NCI-H187 treated with DMSO at 0.1 percent for 48 hours (cell line): ENCODE measurements around the gene ANK3.

Experiments used
- DNase-seq: peaks from one replicate; lab custom pipeline; 2025; lab: John Stamatoyannopoulos, UW

ANK3 gene

GRCh38 chr10:60224066-60224705 lies 165.5 kb downstream of the ANK3 start:
- DNase-seq: no peak

- DNase-seq: no peak
Observed at GRCh38 chr10:60222047-60222446, 167.6 kb downstream of the ANK3 start.

GRCh38 chr10:60212195-60212594 lies 177.5 kb downstream of the ANK3 start:
- DNase-seq: no peak

DNA sequence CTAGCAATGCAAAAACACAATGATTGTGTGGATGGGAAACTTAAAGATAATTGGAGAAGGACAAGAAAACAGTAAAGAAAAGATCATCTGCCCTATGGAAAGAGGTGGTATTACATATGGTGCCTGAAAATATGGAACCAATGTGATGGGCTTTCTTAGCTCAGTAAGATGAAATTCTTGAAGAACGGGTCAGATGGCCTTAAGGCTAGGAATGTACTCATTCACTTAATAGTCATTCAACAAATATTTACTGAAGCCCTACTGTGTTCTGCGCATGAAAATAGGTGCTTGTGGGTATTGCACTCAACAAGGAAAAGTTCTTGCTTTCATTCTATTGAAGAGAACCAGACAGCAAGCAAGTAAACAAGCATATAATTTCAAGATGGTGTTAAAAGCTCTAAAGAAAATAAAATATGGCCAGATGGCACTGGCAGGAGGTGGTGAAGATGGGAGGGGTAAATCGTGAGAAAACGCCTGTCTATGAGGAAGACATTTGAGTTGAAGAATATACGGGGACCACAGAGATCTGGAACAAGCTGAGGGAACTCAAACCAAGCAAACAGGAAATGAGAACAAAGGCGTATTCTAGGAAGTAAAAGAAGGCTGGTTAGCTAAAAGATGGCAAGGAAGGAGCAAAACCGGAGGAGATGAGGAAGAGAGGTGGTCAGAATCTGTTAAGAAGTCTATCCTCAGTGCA lies 179.7 kb downstream of the ANK3 start:
- no peak for DNase-seq

DNA sequence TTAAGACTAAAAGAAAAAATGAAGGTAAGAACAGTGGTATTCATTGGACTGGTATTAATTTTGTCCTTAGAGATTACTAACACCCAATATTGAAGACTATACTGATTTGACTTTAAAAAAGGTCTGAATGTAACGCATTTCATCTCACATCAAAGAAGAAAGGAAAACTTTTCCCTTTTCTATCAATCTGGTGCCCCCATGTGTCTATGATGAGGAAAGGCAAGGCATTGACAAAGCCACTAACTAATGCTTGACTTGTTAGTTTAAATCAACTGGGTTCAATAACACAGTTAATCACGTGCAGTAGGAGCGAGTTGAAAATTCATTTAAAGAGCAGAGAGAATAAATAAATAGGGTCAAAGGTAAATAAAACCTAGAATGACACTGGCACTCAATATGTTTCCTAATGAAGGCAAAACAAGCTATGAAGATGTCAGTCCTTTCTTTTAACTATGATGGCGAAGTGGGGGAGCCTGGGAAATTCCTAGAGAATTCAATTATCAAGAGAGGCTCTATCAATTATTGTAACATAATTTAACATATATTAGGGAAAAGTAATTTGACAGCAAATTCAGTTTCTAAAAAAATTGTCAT lies 180.9 kb downstream of the ANK3 start:
- no peak for DNase-seq

GRCh38 chr10:60207894-60208293 lies 181.8 kb downstream of the ANK3 start:
- no peak for DNase-seq

GRCh38 chr10:60206735-60207134 lies 182.9 kb downstream of the ANK3 start:
- DNase-seq: no peak

DNA sequence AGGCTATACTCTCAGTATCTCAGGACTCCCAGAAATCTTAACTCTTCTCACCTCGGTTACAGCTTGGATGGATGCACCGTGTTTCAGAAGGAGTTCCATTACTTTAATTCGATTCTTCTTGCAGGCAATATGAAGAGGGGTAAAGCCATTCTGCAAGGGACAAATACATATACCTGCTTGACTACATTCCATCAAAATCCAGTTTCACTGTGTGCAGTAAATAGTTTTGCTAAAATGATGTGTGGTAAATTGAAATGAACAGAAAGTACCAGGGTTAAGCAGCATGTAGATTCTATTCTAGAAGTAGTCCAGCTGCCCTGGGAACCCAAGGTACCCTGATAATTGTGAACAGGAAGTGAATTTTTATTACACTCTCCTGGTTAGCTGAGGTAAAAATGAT lies 183.9 kb downstream of the ANK3 start:
- no peak for DNase-seq

- DNase-seq: no peak
Observed at GRCh38 chr10:60203993-60204618, 185.6 kb downstream of the ANK3 start.

DNA sequence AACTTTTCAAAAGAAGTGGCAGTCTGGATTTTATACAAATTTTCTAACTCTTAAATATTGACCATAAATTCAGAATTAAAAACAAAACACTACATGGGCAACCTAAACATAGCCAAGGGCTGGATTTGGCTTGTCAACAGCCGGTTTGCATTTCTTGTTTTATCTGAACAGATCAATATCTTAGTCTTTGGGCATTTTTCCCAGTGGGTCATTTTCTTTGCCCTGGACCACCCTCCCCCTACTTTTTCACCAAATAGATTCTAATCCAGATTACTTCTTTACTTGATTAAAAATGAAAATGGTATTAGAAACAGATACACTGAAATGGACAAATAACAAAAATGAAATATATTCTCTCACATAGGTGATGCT lies 189.0 kb downstream of the ANK3 start:
- DNase-seq: no peak

DNA sequence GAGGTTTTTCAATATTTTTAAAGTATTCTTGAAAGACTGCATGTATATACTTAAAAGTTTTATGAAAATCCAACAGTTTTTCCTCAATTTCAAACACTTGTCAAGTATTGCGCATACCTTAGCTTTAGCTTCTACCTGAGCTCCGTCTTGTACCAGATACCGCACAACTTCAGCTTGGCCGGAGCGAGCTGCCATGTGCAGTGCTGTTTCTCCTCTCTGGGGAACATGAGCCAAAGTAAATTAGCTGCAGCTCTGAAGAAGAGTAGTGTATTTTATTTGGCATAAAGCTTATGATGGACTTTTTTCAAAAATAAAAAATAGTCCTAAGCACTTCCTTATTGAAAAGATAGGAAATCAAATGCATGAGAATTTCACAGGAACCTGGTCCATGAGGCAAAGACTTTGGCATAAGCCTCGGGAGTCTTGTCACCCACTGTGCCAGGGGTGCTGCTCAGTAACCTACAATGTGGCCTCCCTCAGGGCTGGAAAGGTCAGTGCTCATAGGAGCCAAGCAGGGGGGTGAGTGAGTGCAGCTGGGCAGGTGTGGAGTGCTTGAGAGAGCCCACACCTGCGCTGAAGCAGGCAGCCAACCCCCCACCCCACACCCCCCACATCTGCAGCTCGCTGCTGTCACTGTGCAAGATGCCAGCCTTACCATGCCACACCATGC lies 189.5 kb downstream of the ANK3 start:
- DNase-seq: no peak

DNA sequence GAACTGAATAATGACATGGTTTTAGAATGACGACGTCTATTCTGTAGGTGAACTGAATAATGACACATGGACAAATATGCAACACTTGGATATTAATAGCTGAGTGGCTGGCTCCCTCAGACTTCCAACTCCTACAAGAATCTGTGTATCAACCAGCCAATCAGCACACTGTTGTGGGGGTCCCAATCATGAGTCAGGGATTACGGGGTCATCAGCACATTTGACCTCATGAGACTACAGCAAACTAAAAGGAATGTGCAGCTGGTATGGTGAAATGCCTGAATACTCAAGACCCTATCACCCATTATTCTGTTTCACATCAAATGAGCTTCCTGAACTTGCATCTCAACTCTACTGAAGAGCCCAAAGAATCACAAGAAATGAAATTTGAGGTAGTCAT lies 192.5 kb downstream of the ANK3 start:
- no peak for DNase-seq

DNA sequence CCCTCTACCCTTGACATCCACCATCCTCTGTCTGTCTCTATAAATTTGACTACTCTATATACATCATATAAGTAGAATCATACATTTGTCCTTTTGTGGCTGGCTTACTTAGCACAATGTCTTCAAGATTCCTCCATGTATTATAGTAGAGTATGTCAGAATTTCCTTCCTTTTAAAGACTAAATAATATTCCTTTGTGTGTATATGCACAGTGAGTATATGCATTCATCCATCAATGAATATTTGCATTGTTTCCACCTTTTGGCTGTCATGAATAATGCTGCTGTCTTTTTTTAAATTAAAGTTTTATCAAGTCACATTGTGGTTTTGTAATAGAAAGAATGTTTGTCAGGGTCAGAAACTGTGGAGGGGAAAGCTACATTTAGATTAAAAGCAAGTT lies 195.3 kb downstream of the ANK3 start:
- no peak for DNase-seq

DNA sequence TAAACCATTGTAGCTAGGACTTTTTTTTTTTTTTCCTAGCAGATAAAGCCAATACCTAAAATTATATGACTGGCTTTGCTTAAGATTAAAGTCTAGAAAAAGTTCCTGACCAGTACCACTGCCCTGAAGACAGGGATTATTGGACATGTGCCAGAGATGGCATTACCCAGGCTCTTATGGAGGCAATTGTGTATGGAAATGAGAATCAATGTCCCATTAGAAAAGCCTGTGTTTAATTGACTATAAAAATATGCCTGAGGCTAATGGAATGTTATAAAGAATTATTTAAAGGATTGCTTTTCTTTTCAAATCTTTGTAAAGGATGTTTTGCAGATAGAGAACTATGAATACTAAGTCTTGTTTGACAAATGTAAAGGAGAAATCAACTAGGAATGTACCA lies 196.7 kb downstream of the ANK3 start:
- DNase-seq: no peak

DNA sequence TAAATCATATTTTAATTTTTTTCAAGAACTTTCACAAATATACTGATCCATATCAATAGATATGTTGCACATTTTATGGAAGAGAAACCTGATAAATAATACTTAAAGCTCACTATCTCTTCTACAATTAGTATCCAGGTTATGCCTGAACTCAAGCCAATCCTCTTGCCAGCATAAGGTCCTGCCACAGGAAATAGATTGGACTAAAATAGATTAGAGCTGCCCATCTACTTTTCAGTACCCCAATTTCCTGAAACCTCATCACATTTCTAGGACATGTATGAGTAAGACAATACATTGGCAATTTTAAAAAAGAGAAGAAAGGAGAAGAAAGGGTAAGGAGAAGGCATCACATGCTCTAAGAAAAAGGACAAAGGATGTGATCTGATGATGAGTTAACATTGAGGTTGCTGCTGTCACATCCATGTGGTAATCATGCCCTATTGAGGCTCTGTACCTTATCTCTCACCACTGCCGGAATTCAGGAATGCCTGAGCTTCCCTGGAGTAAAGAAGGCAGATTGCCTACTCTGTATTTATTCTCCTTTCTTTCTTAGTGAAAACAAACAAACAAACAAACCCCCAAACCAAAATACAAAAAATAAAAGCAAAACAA lies 199.7 kb downstream of the ANK3 start:
- DNase-seq: no peak

DNA sequence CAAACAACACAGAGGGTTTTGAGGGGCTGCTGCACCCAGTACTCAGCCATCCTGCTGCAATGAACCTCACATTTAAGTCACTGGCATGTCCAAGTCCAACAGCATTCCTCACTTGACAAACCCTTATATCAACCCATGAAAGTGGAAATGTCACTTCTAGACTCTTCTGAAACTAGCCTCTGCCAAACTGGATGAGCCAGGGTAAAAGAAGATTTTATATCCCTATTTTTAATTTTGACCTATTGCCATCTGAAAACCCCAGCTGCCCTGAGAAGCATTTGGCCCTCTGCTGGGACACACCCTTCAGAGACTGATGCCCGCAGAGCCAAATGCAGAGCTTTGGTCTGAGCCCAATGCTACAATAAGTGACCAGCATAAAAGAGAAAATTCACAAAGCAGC lies 201.1 kb downstream of the ANK3 start:
- DNase-seq: no peak

- no peak for DNase-seq
Observed at GRCh38 chr10:60187691-60188090, 202.0 kb downstream of the ANK3 start.

DNA sequence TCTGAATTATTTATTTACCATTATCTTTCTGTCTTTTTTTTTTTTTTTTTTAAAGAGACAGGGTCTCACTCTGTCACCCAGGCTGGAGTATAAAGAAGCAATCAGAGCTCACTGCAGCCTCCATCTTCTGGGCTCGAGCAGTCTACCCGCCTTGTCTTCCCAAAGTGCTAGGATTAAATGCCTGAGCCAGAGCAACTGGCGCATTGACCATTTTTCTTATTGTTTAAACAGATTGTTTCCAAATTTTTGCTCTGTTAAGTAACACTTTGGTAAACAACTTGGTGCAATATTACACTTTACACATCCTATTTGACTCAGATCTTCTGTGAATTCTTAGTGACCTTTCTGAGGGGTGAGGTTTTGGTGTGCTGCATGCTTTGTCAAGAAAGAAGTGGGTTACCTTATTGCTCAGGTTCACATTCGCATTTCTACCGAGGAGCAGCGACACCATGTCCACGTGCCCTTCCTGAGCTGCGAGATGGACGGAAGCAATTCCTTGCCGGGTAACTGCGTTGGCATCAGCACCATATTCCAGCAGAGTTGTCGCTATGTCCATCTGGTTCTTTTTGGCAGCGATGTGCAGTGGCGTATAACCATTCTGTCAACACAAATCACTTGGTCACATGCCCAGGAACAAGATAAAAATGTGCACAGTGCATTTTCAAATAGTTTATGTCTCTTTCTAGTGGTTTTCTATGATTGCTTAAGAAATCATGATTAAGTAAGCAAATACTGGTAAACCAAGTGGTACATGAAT lies 203.2 kb downstream of the ANK3 start:
- DNase-seq: no peak

GRCh38 chr10:60185421-60185820 lies 204.3 kb downstream of the ANK3 start:
- no peak for DNase-seq

GRCh38 chr10:60182691-60183090 lies 207.0 kb downstream of the ANK3 start:
- DNase-seq: no peak

- DNase-seq: no peak
Observed at GRCh38 chr10:60176925-60177324, 212.8 kb downstream of the ANK3 start.
